Neuron (in vitro differentiated cells): ENCODE measurements around the gene METTL1.
"Not testable (repeated sequence)": the region's sequence is repeated elsewhere in the genome, so short reads cannot be mapped to it uniquely, and the experiment has no call there.

ENCODE experiments used
- H2AFZ ChIP-seq: one replicate; pipeline ENCODE4 v1.6.1; 2013; ENCODE audit warnings: low read depth, mild to moderate bottlenecking, inconsistent platforms, low read length, moderate library complexity
- H3K27me3 ChIP-seq: one replicate; pipeline ENCODE4 v1.6.1; 2013; ENCODE audit warnings: low read length; ENCODE audit not compliant: insufficient read depth
- H3K36me3 ChIP-seq: one replicate; pipeline ENCODE4 v1.6.1; 2013; ENCODE audit warnings: low read length; ENCODE audit not compliant: insufficient read depth
- H3K4me1 ChIP-seq: one replicate; pipeline ENCODE4 v1.6.1; 2013; ENCODE audit warnings: low read length; ENCODE audit not compliant: insufficient read depth
- H3K4me3 ChIP-seq: 2 replicates; pipeline ENCODE4 v1.5.1; 2013; ENCODE audit warnings: mild to moderate bottlenecking, low read length, moderate library complexity
- H3K9me3 ChIP-seq: one replicate; pipeline ENCODE4 v1.6.1; 2013; ENCODE audit warnings: low read length

The METTL1 gene

DNA sequence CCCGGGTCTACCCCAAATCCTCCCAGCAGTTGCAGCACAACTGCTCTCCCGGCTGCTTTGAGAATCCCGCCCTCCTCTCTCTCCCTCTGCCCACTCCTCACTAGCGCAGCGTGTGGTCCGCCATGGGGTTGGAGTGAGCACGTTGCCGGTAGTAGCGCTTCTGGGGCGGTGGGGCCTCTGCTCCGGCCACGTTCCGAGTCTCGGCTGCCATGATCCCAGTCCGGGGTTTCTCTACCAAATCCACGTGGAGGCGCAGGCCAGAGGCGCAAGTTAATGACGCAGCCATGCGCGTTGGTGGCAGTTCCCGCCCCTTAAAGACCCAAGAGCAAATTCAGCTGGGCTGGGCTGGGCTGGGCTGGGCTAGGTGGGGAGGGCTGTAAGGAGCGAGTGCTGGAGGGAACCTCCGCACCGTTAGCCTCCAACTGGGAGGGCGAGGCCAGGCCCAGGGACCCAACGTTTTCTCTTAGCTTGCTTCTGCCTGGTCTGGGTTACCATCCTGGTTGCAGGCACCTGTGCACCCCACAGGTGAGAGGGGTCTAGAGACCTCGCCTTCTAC is at the start of gene METTL1:
TSS of gene METTL1 (minus strand) at position 233 of the 556 bp plus-strand sequence. CDS start at position 211, 22 bp downstream.
- Histone ChIP-seq H2AFZ (peak within 1 kb of the TSS; percentile 95), H3K4me1 (peaks cover 12% of the 10 kb centered on the region), H3K27me3 (no peaks in the 10 kb centered on the region), H3K9me3 (no peaks in the 10 kb centered on the region), H3K4me3 (peak within 1 kb of the TSS; percentile 63), H3K36me3 (peaks cover 22% of the 10 kb centered on the region)

DNA sequence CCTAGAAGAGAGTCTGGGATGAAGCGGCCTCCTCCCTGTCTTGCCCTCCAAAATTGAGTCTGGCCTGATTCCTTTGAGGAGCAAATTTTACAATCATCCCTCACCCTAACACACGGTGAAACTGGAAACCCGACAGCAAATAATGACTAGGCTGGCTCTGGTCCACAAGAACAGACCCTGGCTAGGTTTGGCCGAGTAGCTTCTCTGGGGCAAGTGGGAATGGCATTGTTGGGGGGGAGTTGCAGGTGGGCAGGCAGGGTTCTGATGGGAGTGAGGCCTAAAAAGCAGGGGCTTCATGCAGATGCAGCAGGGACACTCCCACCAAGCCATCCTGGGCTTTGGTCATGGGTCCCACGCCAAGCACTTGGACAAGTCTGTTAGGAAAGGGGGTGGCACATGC is 49.1 kb upstream of the METTL1 start:
- H3K27me3 ChIP-seq, H2AFZ ChIP-seq, H3K4me3 ChIP-seq, H3K9me3 ChIP-seq, H3K4me1 ChIP-seq: not testable (repeated sequence)
- H3K36me3 ChIP-seq, result peaks cover 65% of the 10 kb centered on the region

DNA sequence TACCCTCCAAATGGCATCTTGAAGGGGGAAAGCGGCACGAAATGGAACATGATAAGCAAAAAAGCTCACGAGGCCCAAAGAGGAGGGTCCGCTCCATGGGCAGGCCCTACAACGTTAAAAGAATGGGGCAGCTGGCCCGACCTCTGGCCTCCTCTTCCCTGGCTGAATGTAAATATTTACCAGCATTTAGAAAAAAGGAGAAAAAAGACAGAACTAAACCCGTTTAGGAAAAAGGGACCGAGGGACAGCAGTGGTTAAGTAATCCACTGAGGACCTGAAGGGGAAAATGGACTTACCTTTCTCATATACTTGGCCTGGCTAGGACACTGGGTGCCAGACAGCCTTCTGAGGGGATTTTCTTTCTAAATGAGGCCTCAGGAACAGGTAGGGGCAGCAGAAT is 48.2 kb upstream of the METTL1 start:
- not testable (repeated sequence) for H3K27me3 ChIP-seq, H3K9me3 ChIP-seq, H2AFZ ChIP-seq, H3K4me3 ChIP-seq, H3K4me1 ChIP-seq
- peaks cover 56% of the 10 kb centered on the region for H3K36me3 ChIP-seq

DNA sequence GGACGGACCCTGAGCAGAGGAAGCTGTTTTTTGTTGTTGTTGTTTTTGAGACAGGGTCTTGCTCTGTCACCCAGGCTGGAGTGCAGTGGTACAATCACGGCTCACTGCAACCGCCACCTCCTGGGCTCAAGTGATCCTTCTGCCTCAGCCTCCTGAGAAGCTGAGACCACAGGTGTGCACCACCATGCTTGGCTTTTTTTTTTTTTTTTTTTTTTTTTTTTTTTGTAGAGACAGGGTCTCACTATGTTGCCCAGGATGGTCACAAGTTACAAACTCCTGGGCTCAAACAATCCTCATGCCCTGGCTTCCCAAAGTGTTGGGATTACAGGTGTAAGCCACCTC is 46.1 kb upstream of the METTL1 start:
- not testable (repeated sequence) for H2AFZ ChIP-seq, H3K9me3 ChIP-seq, H3K27me3 ChIP-seq, H3K4me3 ChIP-seq, H3K4me1 ChIP-seq
- H3K36me3 ChIP-seq, result peaks cover 38% of the 10 kb centered on the region

DNA sequence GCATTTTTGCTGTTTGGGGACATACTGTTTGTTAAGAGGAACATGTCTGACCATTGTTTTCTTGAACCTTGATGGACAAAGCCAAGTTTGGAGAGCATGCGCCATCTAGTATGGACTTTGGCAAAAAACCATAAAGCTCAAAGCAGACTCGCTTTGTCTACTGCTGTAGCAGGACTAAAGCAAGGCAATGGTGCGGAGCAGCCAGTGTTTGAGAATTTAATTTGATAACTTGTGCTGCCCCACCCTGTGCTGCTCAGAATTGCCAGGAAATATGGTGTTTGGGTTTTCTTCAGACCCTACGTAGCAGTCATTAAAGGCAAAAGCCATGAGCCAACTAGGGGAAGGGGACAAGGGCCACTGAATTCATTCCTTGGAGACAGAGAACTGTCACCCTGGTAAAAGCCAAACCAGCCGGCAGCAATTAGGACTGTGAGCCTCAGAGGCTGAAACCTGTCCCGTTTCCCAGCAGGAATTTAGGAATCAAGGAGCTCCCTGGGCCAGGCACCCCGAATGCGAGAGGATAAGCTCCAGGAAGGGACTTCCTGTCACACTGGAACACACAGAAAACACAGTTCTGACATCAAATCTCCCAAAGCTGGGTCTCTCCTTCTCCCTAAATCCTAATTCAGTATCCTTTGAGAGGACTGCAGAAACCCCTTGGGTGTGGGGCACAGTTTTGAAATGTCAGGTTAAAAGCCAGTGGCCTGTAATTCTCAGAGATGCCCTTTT is 45.5 kb upstream of the METTL1 start:
- Histone ChIP-seq H2AFZ (no peak overlapping the region), H3K27me3 (no peaks in the 10 kb centered on the region), H3K4me3 (no peak overlapping the region), H3K4me1 (no peaks in the 10 kb centered on the region), H3K36me3 (peaks cover 36% of the 10 kb centered on the region), H3K9me3 (no peaks in the 10 kb centered on the region)

DNA sequence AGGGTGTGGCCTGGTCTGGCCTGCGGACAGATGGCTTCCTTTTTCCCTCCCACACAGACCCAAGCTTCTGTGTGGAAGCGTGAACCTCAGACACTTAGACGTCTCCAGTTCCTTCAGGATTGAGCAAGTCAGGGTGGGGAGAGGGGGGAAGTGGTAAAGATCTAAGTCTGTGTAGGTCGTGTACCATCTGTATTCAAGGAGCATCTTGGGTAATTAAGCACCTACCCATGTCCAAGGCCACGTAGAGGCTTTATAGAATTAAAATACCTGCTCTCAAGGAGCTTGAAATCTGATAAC is 44.9 kb upstream of the METTL1 start:
- Histone ChIP-seq H3K27me3 (no peaks in the 10 kb centered on the region), H2AFZ (no peak overlapping the region), H3K9me3 (no peaks in the 10 kb centered on the region), H3K36me3 (peaks cover 30% of the 10 kb centered on the region), H3K4me3 (no peak overlapping the region), H3K4me1 (no peaks in the 10 kb centered on the region)

GRCh38 chr12:57816001-57816854 is 44.3 kb upstream of the METTL1 start:
- Histone ChIP-seq H3K4me1 (no peaks in the 10 kb centered on the region), H3K27me3 (no peaks in the 10 kb centered on the region), H3K4me3 (no peak overlapping the region), H2AFZ (no peak overlapping the region), H3K9me3 (no peaks in the 10 kb centered on the region), H3K36me3 (peaks cover 24% of the 10 kb centered on the region)

DNA sequence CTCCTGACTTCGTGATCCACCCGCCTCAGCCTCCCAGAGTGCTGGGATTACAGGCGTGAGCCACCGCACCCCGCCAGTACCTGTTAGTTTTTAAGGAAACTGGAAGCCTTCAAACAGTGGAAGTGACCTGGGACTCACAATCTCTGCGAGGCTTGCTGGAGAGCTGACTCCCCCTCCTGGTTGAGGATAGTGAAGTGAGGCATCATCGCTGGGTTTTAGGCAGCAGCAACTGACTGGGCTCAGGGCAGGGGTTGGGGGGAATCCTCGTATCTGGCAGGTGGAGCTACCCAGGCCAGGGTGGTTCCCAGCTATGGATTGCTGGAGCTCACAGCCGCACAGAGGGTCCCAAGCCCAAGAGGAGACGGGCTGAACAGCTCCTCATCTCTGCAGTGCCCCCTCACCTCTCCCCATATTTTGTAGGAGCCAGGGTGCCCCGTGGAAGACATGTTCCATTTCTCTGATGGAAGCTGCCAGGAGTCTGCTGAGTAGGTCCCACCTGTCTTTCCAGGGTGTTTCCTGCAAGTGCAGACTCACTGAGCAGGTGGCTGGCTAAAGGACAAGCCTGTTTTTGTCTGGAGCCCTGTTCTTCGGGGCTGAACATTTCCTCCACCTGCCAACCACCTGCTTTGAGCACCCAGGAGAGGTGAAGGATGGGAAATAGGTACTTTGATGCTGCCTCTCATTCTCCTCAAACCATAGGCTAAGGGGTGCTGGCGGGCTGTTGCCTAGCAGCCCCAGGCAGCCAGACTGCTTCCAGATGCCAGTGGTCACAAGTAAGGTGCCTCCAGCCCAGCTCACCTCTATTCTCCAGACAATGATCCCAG is 43.5 kb upstream of the METTL1 start:
- Histone ChIP-seq H3K27me3 (no peaks in the 10 kb centered on the region), H3K4me3 (no peak overlapping the region), H2AFZ (no peak overlapping the region), H3K36me3 (peaks cover 20% of the 10 kb centered on the region), H3K4me1 (no peaks in the 10 kb centered on the region), H3K9me3 (no peaks in the 10 kb centered on the region)

GRCh38 chr12:57813971-57814772 is 42.3 kb upstream of the METTL1 start:
- Histone ChIP-seq H3K27me3 (no peaks in the 10 kb centered on the region), H2AFZ (no peak overlapping the region), H3K4me1 (no peaks in the 10 kb centered on the region), H3K36me3 (peaks cover 18% of the 10 kb centered on the region), H3K9me3 (no peaks in the 10 kb centered on the region), H3K4me3 (no peak overlapping the region)

- H3K9me3 ChIP-seq, result no peaks in the 10 kb centered on the region
- no peak overlapping the region for H2AFZ ChIP-seq
- H3K27me3 ChIP-seq, result no peaks in the 10 kb centered on the region
- H3K4me3 ChIP-seq, result no peak overlapping the region
- peaks cover 26% of the 10 kb centered on the region for H3K36me3 ChIP-seq
- no peaks in the 10 kb centered on the region for H3K4me1 ChIP-seq
Measured at GRCh38 chr12:57813111-57813970, 41.4 kb upstream of the METTL1 start.

DNA sequence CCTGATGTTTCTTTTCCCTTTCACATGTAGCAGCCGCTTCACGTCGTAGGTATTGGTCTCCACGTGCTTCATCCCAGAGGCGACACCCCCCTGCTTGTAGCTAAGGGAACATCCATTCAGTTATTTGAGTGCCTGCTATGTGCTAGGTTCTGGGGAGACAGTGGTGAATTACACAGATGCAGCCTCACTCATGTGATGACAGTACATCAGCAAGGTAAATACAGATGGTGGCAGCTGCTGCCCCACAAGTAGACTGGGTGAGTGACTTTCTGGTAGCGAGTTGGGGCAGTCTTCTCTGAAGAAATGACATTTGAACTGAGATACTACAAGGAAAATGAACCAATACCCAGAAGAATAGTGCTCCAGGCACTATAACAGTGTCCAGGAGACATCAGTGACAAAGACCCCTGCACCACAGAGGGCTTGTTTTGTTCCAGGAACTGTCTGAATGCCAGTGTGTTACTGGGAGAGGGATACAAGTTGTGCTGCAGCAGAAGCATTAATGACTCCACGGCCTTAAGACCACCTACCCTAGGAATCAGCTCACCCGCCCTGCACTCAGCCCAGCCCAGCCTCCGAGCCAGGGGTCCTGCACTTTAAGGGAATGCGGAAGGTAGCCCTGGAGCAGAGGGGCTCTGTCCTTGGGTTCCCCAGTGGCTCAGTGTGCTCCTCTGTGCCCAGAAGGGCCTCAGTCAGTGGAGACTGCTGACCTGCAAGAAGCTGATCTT is 39.3 kb upstream of the METTL1 start:
- Histone ChIP-seq H3K4me1 (no peaks in the 10 kb centered on the region), H3K27me3 (no peaks in the 10 kb centered on the region), H3K36me3 (peaks cover 39% of the 10 kb centered on the region), H3K9me3 (no peaks in the 10 kb centered on the region), H3K4me3 (no peak overlapping the region), H2AFZ (no peak overlapping the region)
